K562 (cell line): ENCODE data around the gene CHST15. TPM values are rescaled to one million over a fixed set of nuclear protein-coding genes. Genes with fewer than 3 reads are reported as not detected.

Experiments used
- ATAC-seq: fragments of 200-7000 bp; cut with Tn5 transposase; 3 replicates; pipeline ENCODE4 v1.9.1; 2020; ENCODE audit warnings: moderate library complexity
- BruUV-seq: library from RNA; stranded (reverse); fragments of 400-500 nt; replicated peaks from 2 replicates; lab custom pipeline; 2021; lab: Mats Ljungman, UMichigan
- CTCF ChIA-PET: fragments of 300-600 bp; formaldehyde crosslinking; extraction: SDS; loops from one replicate; lab custom pipeline; 2021; ENCODE audit warnings: low intra/inter-chr PET ratio; lab: Yijun Ruan, JAX
- POLR2A ChIA-PET: fragments of 300-600, 350-650 bp; sonication (Branson Sonifier 250); formaldehyde crosslinking; extraction: SDS; loops from one replicate; lab custom pipeline; 2021; ENCODE audit warnings: antibody characterized with exemption, inconsistent platforms; lab: Yijun Ruan, JAX
- DNase-seq, 4 experiments: peaks; one replicate each; pipeline versions ENCODE4 v3.0.0 to v3.0.0-alpha.2; 2011 to 2018; ENCODE audit warnings: low spot score in 3 of 4, mixed read lengths in 3 of 4; ENCODE audit errors: extremely low read depth in 1 of 4
- FAIRE-seq: peaks from 2 replicates; lab custom pipeline; 2011; peaks lifted over from hg19 to GRCh38; lab: Jason Lieb, UNC
- H2AFZ ChIP-seq: 2 replicates; pipeline ENCODE4 v1.6.0; 2011; ENCODE audit warnings: low read depth, low read length, control low read depth, inconsistent platforms
- H3K27ac ChIP-seq: fragments of 200-600 bp; 3 replicates; pipeline ENCODE4 v1.8.0; 2011; ENCODE audit warnings: low read depth, mild to moderate bottlenecking, control low read depth, inconsistent platforms, low read length, moderate library complexity, mixed read lengths; ENCODE audit errors: extremely low read depth
- H3K27me3 ChIP-seq, 2 experiments: fragments of 300-600 bp in 1 of 2; 2 replicates in 1 of 2; 3 replicates in 1 of 2; pipeline versions ENCODE4 v1.6.0 to v1.8.0; 2011; ENCODE audit warnings: inconsistent platforms in 2 of 2, low read length in 2 of 2, mild to moderate bottlenecking in 1 of 2, mixed read lengths in 1 of 2, moderate library complexity in 1 of 2; ENCODE audit not compliant: control insufficient read depth in 2 of 2, insufficient read depth in 2 of 2
- H3K36me3 ChIP-seq: fragments of 300-600 bp; 3 replicates; pipeline ENCODE4 v1.8.0; 2011; ENCODE audit warnings: mild to moderate bottlenecking, low read length, inconsistent platforms; ENCODE audit not compliant: control insufficient read depth, insufficient read depth
- H3K4me1 ChIP-seq, 2 experiments: fragments of 200-600 bp in 1 of 2; replicated peaks in 1 of 2; 2 replicates in 1 of 2; 3 replicates in 1 of 2; pipeline versions ENCODE4 v1.5.1 to v1.8.0; 2011; ENCODE audit warnings: inconsistent platforms in 2 of 2, low read length in 2 of 2, mild to moderate bottlenecking in 1 of 2, mixed read lengths in 1 of 2, moderate library complexity in 1 of 2; ENCODE audit not compliant: control insufficient read depth in 2 of 2, insufficient read depth in 2 of 2
- H3K4me2 ChIP-seq: 2 replicates; pipeline ENCODE4 v1.6.1; 2011; ENCODE audit warnings: low read length, control low read depth, inconsistent platforms, mixed read lengths; ENCODE audit not compliant: insufficient read depth
- H3K4me3 ChIP-seq: fragments of 200-600 bp; sonication (generic), shearing (Covaris generic); 2 replicates; pipeline ENCODE4 v1.5.1; 2016; ENCODE audit warnings: control low read depth, inconsistent platforms
- H3K79me2 ChIP-seq: fragments of 200-600 bp; 3 replicates; pipeline ENCODE4 v1.8.0; 2011; ENCODE audit warnings: low read length, inconsistent platforms; ENCODE audit not compliant: control insufficient read depth, insufficient read depth
- H3K9ac ChIP-seq, 2 experiments: 2 replicates each; pipeline versions ENCODE4 v1.6.0 to v1.6.1; 2011; ENCODE audit warnings: low read depth in 2 of 2, low read length in 2 of 2, control low read depth in 1 of 2, inconsistent platforms in 1 of 2, mild to moderate bottlenecking in 1 of 2, mixed read lengths in 1 of 2; ENCODE audit not compliant: insufficient read depth in 1 of 2
- H3K9me1 ChIP-seq: one replicate; pipeline ENCODE4 v1.6.0; 2011; ENCODE audit warnings: inconsistent platforms, mild to moderate bottlenecking, low read length, moderate library complexity; ENCODE audit not compliant: control insufficient read depth, insufficient read depth
- H3K9me3 ChIP-seq: replicated peaks from 2 replicates; pipeline ENCODE4 v1.5.1; 2011; ENCODE audit warnings: low read depth, low read length, inconsistent platforms; ENCODE audit not compliant: control insufficient read depth, insufficient read depth
- H4K20me1 ChIP-seq: replicated peaks from 2 replicates; pipeline ENCODE4 v1.6.1; 2011; ENCODE audit warnings: low read length, inconsistent platforms, mixed read lengths; ENCODE audit not compliant: control insufficient read depth, insufficient read depth
- GABPB1 ChIP-seq: sonication (generic); formaldehyde crosslinking; IDR thresholded peaks from 2 replicates; pipeline ENCODE4 v1.8.0; 2022; ENCODE audit warnings: mild to moderate bottlenecking, missing genetic modification reagents
- NCOA6 ChIP-seq: fragments of 450-650 bp; IDR thresholded peaks from 2 replicates; pipeline ENCODE4 v1.6.1; 2017; ENCODE audit warnings: mild to moderate bottlenecking
- NFATC3 ChIP-seq: fragments of 450-650 bp; IDR thresholded peaks from 2 replicates; pipeline ENCODE4 v1.6.1; 2017; ENCODE audit warnings: mild to moderate bottlenecking
- PCBP1 ChIP-seq: fragments of 200-400 bp; formaldehyde crosslinking; IDR thresholded peaks from 2 replicates; pipeline ENCODE4 v1.6.1; 2018; ENCODE audit warnings: mild to moderate bottlenecking, low read depth, low read length; ENCODE audit not compliant: poor library complexity, severe bottlenecking
- RCOR1 ChIP-seq, 2 experiments: IDR thresholded peaks; 2 replicates each; pipeline ENCODE4 v1.6.1; 2012; ENCODE audit warnings: low read depth in 2 of 2, low read length in 2 of 2, borderline replicate concordance in 1 of 2, improper control_type of control experiment in 1 of 2
- SRF ChIP-seq, 2 experiments: fragments of 250-450, 450-650 bp in 1 of 2; sonication (Bioruptor Pico) in 1 of 2; sonication (generic) in 1 of 2; formaldehyde crosslinking; IDR thresholded peaks; 2 replicates each; pipeline versions ENCODE4 v1.5.0 to v1.5.1; 2020 to 2022; ENCODE audit warnings: mild to moderate bottlenecking in 1 of 2, missing genetic modification reagents in 1 of 2
- ZNF41 ChIP-seq: fragments of 250-450 bp; sonication (Bioruptor Pico); conservative IDR thresholded peaks from 2 replicates; pipeline ENCODE4 v1.4.0; 2020; ENCODE audit warnings: mild to moderate bottlenecking
- ZNF583 ChIP-seq: fragments of 250-450 bp; sonication (Bioruptor Pico); IDR thresholded peaks from 2 replicates; pipeline ENCODE4 v1.4.0; 2020
- WGBS: fragments of 100-300 bp; shearing (Covaris generic); methylation state at CpG from one replicate; pipeline ENCODE4 v1.1.6; 2016; ENCODE audit warnings: low coverage, mixed read lengths; ENCODE audit not compliant: insufficient coverage; ENCODE audit errors: missing lambda C conversion rate; 5-methylcytosine and 5-hydroxymethylcytosine counted together
- in situ Hi-C: fragments of 300-500 bp; cut with MboI; formaldehyde crosslinking; loops from 4 replicates; pipeline ENCODE4 v1.15.0; 2018; ENCODE audit warnings: inconsistent platforms, mixed read lengths
- intact Hi-C: fragments of 100-400 bp; cut with micrococcal nuclease; formaldehyde crosslinking; loops from 2 replicates; pipeline ENCODE4 v1.14.2; 2022
- polyA plus RNA-seq, 8 experiments: library from polyadenylated mRNA; depleted of rRNA in 4 of 8; stranded (reverse) in 5 of 8; unstranded in 3 of 8; fragments of >200 nt; fragmentation: Nextera tagmentation in 2 of 8; fragmentation: Illumina TruSeq in 1 of 8; extraction: Ambion mirVana in 2 of 8; extraction: Trizol in 1 of 8; gene quantifications; 2 replicates each; pipeline versions ENCODE4 v1.2.1 to v1.2.3, GENCODE V29; 2011 to 2014; ENCODE audit warnings: inconsistent platforms in 1 of 8, missing spikeins in 1 of 8
- total RNA-seq, 7 experiments: library from RNA; depleted of rRNA in 6 of 7; stranded (reverse); fragments of >200 nt in 6 of 7; fragmentation: Illumina TruSeq in 2 of 7; extraction: Trizol in 2 of 7; gene quantifications; 2 replicates each; pipeline versions ENCODE4 v1.2.1 to v1.2.3, GENCODE V29; 2011 to 2021; ENCODE audit warnings: low replicate concordance in 1 of 7
- TF ChIP-seq, protein P1 (sequence below): conservative IDR thresholded peaks from 2 replicates; pipeline ENCODE4 v1.6.1; 2011; ENCODE audit warnings: low read depth, mild to moderate bottlenecking, low read length; ENCODE audit not compliant: control insufficient read depth

CHST15 gene
- total and polyA plus RNA-seq, 9 of the 15 experiments (the other 6 are each of a cell fraction or from before 2014, with no cell fraction given) = 0.04 to 0.16 (median 0.08) TPM

DNA sequence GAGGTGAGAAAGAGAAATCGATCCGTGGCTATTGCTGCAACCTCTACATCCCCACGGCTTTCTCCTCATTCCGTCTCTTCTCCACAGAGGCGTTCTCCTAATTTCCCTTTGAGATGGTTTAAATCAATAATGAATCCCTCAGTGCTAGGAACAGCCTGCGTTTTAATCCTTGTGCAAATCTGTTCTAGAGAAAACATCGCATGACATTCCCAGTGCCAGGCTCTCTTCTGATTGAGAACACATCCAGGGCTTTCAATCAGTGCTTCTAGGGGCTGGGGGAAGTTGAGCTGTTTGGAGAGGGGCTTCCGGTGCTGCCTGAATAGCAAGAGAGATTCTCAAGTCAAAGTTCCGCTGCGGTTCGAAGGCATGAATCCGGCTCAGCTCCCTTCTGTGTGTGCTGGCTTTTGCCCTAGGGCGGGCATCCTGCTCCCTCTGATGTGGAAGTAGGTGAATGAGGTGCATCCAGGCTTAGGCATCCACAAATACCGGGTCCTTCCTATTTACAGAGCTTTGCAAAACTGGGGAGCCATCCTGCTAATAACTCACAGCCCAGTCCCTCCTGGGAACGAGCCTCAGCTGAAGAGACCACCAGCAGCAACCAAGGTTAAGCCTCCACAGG is 62.8 kb downstream of the CHST15 start:
- no peak overlapping the region for H3K9ac ChIP-seq
- in situ Hi-C loops = no loop called here
- peaks cover 4% of the 10 kb centered on the region in 2 experiments; a peak in 4 of 5 replicates for H3K4me1 ChIP-seq
- BruUV-seq = no TSS peak
- intact Hi-C loops = no loop called here
- H4K20me1 ChIP-seq = no peaks in the 10 kb centered on the region
- FAIRE-seq = no peak
- POLR2A ChIA-PET = interaction anchor here (0.5 kb wide), 1 partner anchor 174 kb away, joined by 3 read pairs; no protein-coding TSS in a partner anchor
- no peak for ATAC-seq
- no peak for TF ChIP-seq NCOA6
- no peak for TF ChIP-seq ZNF583 (CRISPR knock-in tag)
- TF ChIP-seq SRF (CRISPR knock-in tag; IDR thresholded peaks at IDR 0.05) = no peak
- TF ChIP-seq NFATC3 = no peak
- TF ChIP-seq ZNF41 = no peak
- TF ChIP-seq, protein P1, sequence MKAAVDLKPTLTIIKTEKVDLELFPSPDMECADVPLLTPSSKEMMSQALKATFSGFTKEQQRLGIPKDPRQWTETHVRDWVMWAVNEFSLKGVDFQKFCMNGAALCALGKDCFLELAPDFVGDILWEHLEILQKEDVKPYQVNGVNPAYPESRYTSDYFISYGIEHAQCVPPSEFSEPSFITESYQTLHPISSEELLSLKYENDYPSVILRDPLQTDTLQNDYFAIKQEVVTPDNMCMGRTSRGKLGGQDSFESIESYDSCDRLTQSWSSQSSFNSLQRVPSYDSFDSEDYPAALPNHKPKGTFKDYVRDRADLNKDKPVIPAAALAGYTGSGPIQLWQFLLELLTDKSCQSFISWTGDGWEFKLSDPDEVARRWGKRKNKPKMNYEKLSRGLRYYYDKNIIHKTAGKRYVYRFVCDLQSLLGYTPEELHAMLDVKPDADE = no peak
- TF ChIP-seq GABPB1 (CRISPR knock-in tag) = no peak
- TF ChIP-seq RCOR1 (IDR thresholded peaks at IDR 0.05; ENCODE audit: borderline replicate concordance in 1 of 2, low read depth in 2 of 2, low read length in 2 of 2) = no peak
- no peak for TF ChIP-seq PCBP1
- no peak overlapping the region for H3K27ac ChIP-seq
- no peaks in the 10 kb centered on the region for H3K9me1 ChIP-seq
- H3K27me3 ChIP-seq = peaks cover 7 to 49% of the 10 kb centered on the region in 2 experiments; a peak in 4 of 5 replicates
- 0% methylated on average over 14 of the region's 15 CpGs for WGBS
- no peaks in the 10 kb centered on the region for H3K36me3 ChIP-seq
- no peak overlapping the region for H3K4me2 ChIP-seq
- no peak for DNase-seq
- H3K4me3 ChIP-seq = no peak overlapping the region
- H3K9me3 ChIP-seq = no peaks in the 10 kb centered on the region
- H2AFZ ChIP-seq = no peak overlapping the region
- CTCF ChIA-PET = no interaction called here
- no peaks in the 10 kb centered on the region for H3K79me2 ChIP-seq
